Gastroesophageal sphincter (tissue), 4 donors: Measurements from ENCODE around the gene ASIC3. TPM values are rescaled to one million over a fixed set of nuclear protein-coding genes. Genes with fewer than 3 reads are reported as not detected.
"Not testable (repeated sequence)": the region's sequence is repeated elsewhere in the genome, so short reads cannot be mapped to it uniquely, and the experiment has no call there.

Source experiments
- ATAC-seq: fragments of 150-250 bp; one replicate; pipeline ENCODE4 v1.9.1; 2016; ENCODE audit warnings: mild to moderate bottlenecking, moderate library complexity
- H3K27ac ChIP-seq, 4 donors: fragments of 200-600 bp; sonication (generic) in 3 of 4; 1 replicate in 3 of 4; 2 replicates in 1 of 4; pipeline ENCODE4 v1.5.1; 2016 to 2019
- H3K27me3 ChIP-seq: fragments of 200-600 bp; sonication (generic); one replicate; pipeline ENCODE4 v1.5.1; 2019
- H3K36me3 ChIP-seq, 2 donors: fragments of 200-600 bp; sonication (generic); one replicate each; pipeline ENCODE4 v1.5.1; 2019; ENCODE audit warnings: control low read depth in 1 of 2
- H3K4me1 ChIP-seq, 3 donors: fragments of 200-600 bp; sonication (generic); 1 replicate in 2 of 3; 2 replicates in 1 of 3; pipeline ENCODE4 v1.5.1; 2016 to 2019; ENCODE audit warnings: control low read depth in 2 of 3
- H3K4me3 ChIP-seq, 2 donors: fragments of 200-600 bp; sonication (generic); one replicate each; pipeline ENCODE4 v1.5.1; 2019; ENCODE audit warnings: mild to moderate bottlenecking in 1 of 2, moderate library complexity in 1 of 2
- H3K9me3 ChIP-seq, 3 donors: fragments of 200-600 bp; sonication (generic); one replicate each; pipeline ENCODE4 v1.5.1; 2017 to 2019; ENCODE audit warnings: control low read depth in 2 of 3
- CTCF ChIP-seq, 4 experiments: fragments of 200-600 bp in 2 of 4; fragments of 450-650 bp in 2 of 4; sonication (generic) in 1 of 4; IDR thresholded peaks; one replicate each; pipeline ENCODE4 v1.5.1; 2017 to 2019; ENCODE audit warnings: antibody characterized with exemption in 4 of 4, mild to moderate bottlenecking in 2 of 4, moderate library complexity in 2 of 4
- EP300 ChIP-seq: sonication (generic); formaldehyde crosslinking; IDR thresholded peaks from one replicate; pipeline ENCODE4 v1.6.1; 2017; ENCODE audit warnings: antibody characterized with exemption, mild to moderate bottlenecking
- POLR2A ChIP-seq, 2 donors: fragments of 450-650 bp; IDR thresholded peaks; one replicate each; pipeline ENCODE4 v1.6.1; 2017; ENCODE audit warnings: antibody characterized with exemption in 2 of 2, mild to moderate bottlenecking in 2 of 2, moderate library complexity in 1 of 2
- POLR2AphosphoS5 ChIP-seq: sonication (generic); formaldehyde crosslinking; IDR thresholded peaks from one replicate; pipeline ENCODE4 v1.6.1; 2017; ENCODE audit warnings: antibody characterized with exemption
- WGBS, 2 donors: methylation state at CpG; one replicate each; pipeline ENCODE4 v1.1.5; 2018; ENCODE audit warnings: low coverage in 1 of 2; 5-methylcytosine and 5-hydroxymethylcytosine counted together
- total RNA-seq, 4 donors: library from RNA; depleted of rRNA; stranded (reverse); fragments of >200 nt; gene quantifications; one replicate each; pipeline ENCODE4 v1.1.0, GENCODE V29; 2016

ASIC3 gene
- total RNA-seq, 4 donors from 2014 or later: 1.7 to 3.1 (median 2.1) TPM; not detected in 1

GRCh38 chr7:151010307-151011096 lies 37.8 kb upstream of the ASIC3 start:
- no peak for TF ChIP-seq POLR2A (IDR thresholded peaks at IDR 0.05)
- no peak for TF ChIP-seq EP300
- no peak for TF ChIP-seq CTCF (IDR thresholded peaks at IDR 0.05)
- TF ChIP-seq POLR2AphosphoS5: no peak
- no peaks in the 10 kb centered on the region for H3K36me3 ChIP-seq
- WGBS, 2 donors: 18% methylated on average over 7 of the region's 18 CpGs; no CpG with 5 or more reads in 1 of the 2 donors
- H3K9me3 ChIP-seq: no peaks in the 10 kb centered on the region
- no peak overlapping the region for H3K27ac ChIP-seq
- H3K27me3 ChIP-seq: peaks cover 76% of the 10 kb centered on the region
- H3K4me1 ChIP-seq: peaks cover 0 to 57% (median 14%) of the 10 kb centered on the region in 3 donors
- H3K4me3 ChIP-seq: no peak overlapping the region
- ATAC-seq: no peak

GRCh38 chr7:151011097-151011409 lies 37.3 kb upstream of the ASIC3 start:
- H3K27me3 ChIP-seq: peaks cover 82% of the 10 kb centered on the region
- H3K9me3 ChIP-seq: no peaks in the 10 kb centered on the region
- H3K36me3 ChIP-seq: no peaks in the 10 kb centered on the region
- no peak for TF ChIP-seq POLR2A (IDR thresholded peaks at IDR 0.05)
- TF ChIP-seq CTCF (IDR thresholded peaks at IDR 0.05): no peak
- no peak for TF ChIP-seq POLR2AphosphoS5
- TF ChIP-seq EP300: no peak
- WGBS, 2 donors: 71% methylated on average over 1 of the region's 1 CpG; no CpG with 5 or more reads in 1 of the 2 donors
- peaks cover 0 to 57% (median 14%) of the 10 kb centered on the region in 3 donors for H3K4me1 ChIP-seq
- ATAC-seq: no peak
- no peak overlapping the region for H3K27ac ChIP-seq
- no peak overlapping the region for H3K4me3 ChIP-seq

GRCh38 chr7:151011616-151012015 lies 36.7 kb upstream of the ASIC3 start:
- not testable (repeated sequence) for ATAC-seq, H3K4me3 ChIP-seq, H3K36me3 ChIP-seq, H3K27ac ChIP-seq, H3K9me3 ChIP-seq
- H3K27me3 ChIP-seq: peaks cover 87% of the 10 kb centered on the region
- H3K4me1 ChIP-seq: peaks cover 0 to 55% (median 14%) of the 10 kb centered on the region in 3 donors
- 79 to 94% methylated on average over 2 to 8 of the region's 12 CpGs for WGBS, 2 donors

DNA sequence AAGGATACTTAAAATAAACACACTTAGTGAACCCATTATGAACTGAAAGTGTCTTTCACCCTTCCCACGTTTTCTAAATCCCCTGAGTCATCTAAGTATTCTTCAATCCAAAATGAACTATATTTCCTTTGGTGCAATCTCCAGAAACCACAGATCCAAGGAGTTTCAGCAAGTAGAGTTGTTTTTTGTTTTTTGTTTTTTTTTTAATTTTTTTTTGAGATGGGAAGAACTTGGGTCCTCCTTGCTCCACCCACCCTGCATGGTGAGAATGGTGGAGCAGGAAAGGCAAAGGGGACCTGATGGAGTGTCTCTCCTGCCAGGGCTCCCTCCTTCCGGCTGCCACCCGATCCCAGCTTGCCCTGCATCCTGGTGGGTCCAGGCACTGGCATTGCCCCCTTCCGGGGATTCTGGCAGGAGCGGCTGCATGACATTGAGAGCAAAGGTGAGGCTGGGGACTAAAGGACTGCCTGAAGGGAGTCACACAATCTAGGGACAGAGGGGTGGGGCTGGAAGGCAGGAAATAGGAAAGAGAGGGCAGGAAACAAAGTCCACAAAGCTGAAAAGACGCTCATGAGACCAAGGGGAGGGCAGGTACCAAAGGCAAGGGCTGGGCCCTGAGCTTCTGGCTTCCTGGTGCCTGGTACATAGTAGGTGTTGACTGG lies 36.2 kb upstream of the ASIC3 start:
- whole genome bisulfite sequencing, 2 donors: 55 to 71% methylated on average over 2 to 3 of the region's 6 CpGs
- H3K4me1 ChIP-seq: peaks cover 0 to 50% (median 14%) of the 10 kb centered on the region in 3 donors
- H3K36me3 ChIP-seq: no peaks in the 10 kb centered on the region
- no peak for TF ChIP-seq CTCF (IDR thresholded peaks at IDR 0.05)
- no peak overlapping the region for H3K4me3 ChIP-seq
- no peaks in the 10 kb centered on the region for H3K9me3 ChIP-seq
- no peak for ATAC-seq
- peaks cover 93% of the 10 kb centered on the region for H3K27me3 ChIP-seq
- H3K27ac ChIP-seq: no peak overlapping the region

DNA sequence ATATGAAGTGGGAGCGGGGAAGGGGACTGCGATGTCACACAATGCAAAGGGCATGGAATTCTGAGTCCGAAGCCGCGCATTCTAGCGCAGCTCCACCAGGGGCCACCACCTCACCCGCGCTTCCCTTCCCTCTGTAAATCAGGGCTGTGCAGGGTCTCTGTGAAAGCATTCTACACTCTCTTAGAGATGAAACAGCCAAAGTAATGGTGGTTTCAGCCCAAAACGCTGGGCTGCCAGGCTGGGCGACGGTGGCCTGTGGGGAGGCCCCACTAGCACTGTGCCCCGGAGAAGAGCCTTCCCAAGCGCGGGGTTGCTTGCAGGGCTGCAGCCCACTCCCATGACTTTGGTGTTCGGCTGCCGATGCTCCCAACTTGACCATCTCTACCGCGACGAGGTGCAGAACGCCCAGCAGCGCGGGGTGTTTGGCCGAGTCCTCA lies 35.4 kb upstream of the ASIC3 start:
- no peaks in the 10 kb centered on the region for H3K9me3 ChIP-seq
- WGBS, 2 donors: 48% methylated on average over 9 of the region's 23 CpGs; no CpG with 5 or more reads in 1 of the 2 donors
- ATAC-seq: no peak

More for the DNA sequence above, 35.4 kb upstream of the ASIC3 start:
- TF ChIP-seq POLR2A (IDR thresholded peaks at IDR 0.05) (no peak), POLR2AphosphoS5 (no peak), CTCF (IDR thresholded peaks at IDR 0.05) (peak in 3 of 4 experiments; percentile 13 to 44 (median 35))
- Histone ChIP-seq H3K27me3 (peaks cover 100% of the 10 kb centered on the region), H3K36me3 (no peaks in the 10 kb centered on the region), H3K4me1 (peaks cover 0 to 49% (median 18%) of the 10 kb centered on the region in 3 donors), H3K27ac (no peak overlapping the region), H3K4me3 (peak overlapping the region in 1 of 2 donors; percentile 40)
